Thoracic aorta (tissue), 2 donors: Measurements from ENCODE around the gene CR2. TPM values are rescaled to one million over a fixed set of nuclear protein-coding genes. Genes with fewer than 3 reads are reported as not detected.
"Not testable (repeated sequence)": the region's sequence is repeated elsewhere in the genome, so short reads cannot be mapped to it uniquely, and the experiment has no call there.

Experiments used
- ATAC-seq: fragments of 150-250 bp; one replicate; pipeline ENCODE4 v1.8.0; 2017; ENCODE audit warnings: low read depth; ENCODE audit not compliant: insufficient number of reproducible peaks, low FRiP score
- DNase-seq: peaks from one replicate; pipeline ENCODE4 v3.0.0-alpha.2; 2020; ENCODE audit warnings: low spot score
- H3K27ac ChIP-seq, 2 donors: fragments of 200-600 bp; sonication (generic); 1 replicate in 1 of 2; 2 replicates in 1 of 2; pipeline ENCODE4 v1.5.1; 2016; ENCODE audit warnings: mild to moderate bottlenecking in 2 of 2, moderate library complexity in 2 of 2
- H3K27me3 ChIP-seq: fragments of 200-600 bp; sonication (generic); replicated peaks from 2 replicates; pipeline ENCODE4 v1.6.0; 2016; ENCODE audit warnings: mild to moderate bottlenecking; ENCODE audit not compliant: insufficient read depth
- H3K36me3 ChIP-seq: fragments of 200-600 bp; sonication (generic); one replicate; pipeline ENCODE4 v1.5.1; 2016
- H3K4me1 ChIP-seq, 2 donors: fragments of 200-600 bp; sonication (generic); 1 replicate in 1 of 2; 2 replicates in 1 of 2; pipeline versions ENCODE4 v1.5.1 to v1.6.0; 2016; ENCODE audit warnings: low read depth in 2 of 2, mild to moderate bottlenecking in 1 of 2; ENCODE audit not compliant: control insufficient read depth in 1 of 2
- H3K4me3 ChIP-seq: fragments of 200-600 bp; sonication (generic); 2 replicates; pipeline ENCODE4 v1.5.1; 2016; ENCODE audit warnings: mild to moderate bottlenecking
- H3K9me3 ChIP-seq: fragments of 200-600 bp; sonication (generic); 2 replicates; pipeline ENCODE4 v1.5.1; 2016
- total RNA-seq, 2 donors: library from RNA; depleted of rRNA; stranded (reverse); fragments of >200 nt; gene quantifications; one replicate each; pipeline versions ENCODE4 v1.1.0 to v1.2.3, GENCODE V29; 2016
- TF ChIP-seq, protein P1 (sequence below): fragments of 200-600 bp; sonication (generic); IDR thresholded peaks from one replicate; pipeline ENCODE4 v1.5.1; 2019; ENCODE audit warnings: antibody characterized with exemption

CR2 gene
- total RNA-seq, 2 donors from 2014 or later = 0.21 TPM; not detected in 1

DNA sequence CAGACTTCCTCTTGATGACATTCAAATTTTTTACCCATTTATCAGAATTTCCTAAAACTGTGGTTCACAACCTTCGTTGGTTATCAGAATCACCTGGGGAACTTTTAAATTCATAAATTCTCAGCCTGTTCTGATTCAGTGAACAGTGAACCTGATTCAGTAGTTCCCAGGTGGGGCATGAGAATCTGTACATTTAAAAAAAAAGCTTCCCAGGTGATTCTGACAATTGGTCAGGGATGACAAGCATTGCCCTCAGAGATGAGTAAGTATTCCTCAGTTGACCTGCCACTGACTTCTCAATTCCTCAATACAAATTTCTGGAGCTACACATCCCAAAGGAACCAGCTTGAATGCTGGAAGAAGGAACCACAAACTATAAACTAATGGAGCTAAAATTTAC is 23.5 kb upstream of the CR2 start:
- H3K36me3 ChIP-seq = no peaks in the 10 kb centered on the region
- H3K27ac ChIP-seq = no peak overlapping the region
- no peaks in the 10 kb centered on the region for H3K27me3 ChIP-seq
- TF ChIP-seq, protein P1, sequence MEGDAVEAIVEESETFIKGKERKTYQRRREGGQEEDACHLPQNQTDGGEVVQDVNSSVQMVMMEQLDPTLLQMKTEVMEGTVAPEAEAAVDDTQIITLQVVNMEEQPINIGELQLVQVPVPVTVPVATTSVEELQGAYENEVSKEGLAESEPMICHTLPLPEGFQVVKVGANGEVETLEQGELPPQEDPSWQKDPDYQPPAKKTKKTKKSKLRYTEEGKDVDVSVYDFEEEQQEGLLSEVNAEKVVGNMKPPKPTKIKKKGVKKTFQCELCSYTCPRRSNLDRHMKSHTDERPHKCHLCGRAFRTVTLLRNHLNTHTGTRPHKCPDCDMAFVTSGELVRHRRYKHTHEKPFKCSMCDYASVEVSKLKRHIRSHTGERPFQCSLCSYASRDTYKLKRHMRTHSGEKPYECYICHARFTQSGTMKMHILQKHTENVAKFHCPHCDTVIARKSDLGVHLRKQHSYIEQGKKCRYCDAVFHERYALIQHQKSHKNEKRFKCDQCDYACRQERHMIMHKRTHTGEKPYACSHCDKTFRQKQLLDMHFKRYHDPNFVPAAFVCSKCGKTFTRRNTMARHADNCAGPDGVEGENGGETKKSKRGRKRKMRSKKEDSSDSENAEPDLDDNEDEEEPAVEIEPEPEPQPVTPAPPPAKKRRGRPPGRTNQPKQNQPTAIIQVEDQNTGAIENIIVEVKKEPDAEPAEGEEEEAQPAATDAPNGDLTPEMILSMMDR = no peak
- no peak for DNase-seq
- no peak for ATAC-seq
- no peaks in the 10 kb centered on the region for H3K4me1 ChIP-seq
- H3K9me3 ChIP-seq = no peaks in the 10 kb centered on the region
- no peak overlapping the region for H3K4me3 ChIP-seq

DNA sequence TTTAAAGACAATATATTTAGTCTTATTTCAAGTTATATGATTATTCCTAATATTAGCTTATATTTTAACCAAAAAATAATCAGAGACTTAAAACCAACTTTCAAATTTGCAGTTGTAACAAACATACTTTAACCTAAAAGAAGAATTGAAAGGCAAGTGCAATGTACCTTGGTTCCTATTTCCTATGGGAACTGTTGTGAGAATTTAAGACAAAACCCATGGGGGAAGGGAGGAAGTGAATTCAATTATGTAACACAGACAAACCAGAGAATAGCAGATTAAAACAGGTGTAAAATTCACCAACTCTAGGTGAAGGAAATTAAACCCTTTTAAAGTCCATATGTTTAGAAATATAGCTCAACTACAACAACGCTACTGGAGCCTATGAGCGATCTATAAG is 22.6 kb upstream of the CR2 start:
- no peak overlapping the region for H3K27ac ChIP-seq
- no peaks in the 10 kb centered on the region for H3K9me3 ChIP-seq
- DNase-seq (no peak), ATAC-seq (no peak)
- H3K36me3 ChIP-seq = no peaks in the 10 kb centered on the region
- H3K4me3 ChIP-seq = no peak overlapping the region
- no peaks in the 10 kb centered on the region for H3K27me3 ChIP-seq
- TF ChIP-seq, protein P1 = no peak
- no peaks in the 10 kb centered on the region for H3K4me1 ChIP-seq

DNA sequence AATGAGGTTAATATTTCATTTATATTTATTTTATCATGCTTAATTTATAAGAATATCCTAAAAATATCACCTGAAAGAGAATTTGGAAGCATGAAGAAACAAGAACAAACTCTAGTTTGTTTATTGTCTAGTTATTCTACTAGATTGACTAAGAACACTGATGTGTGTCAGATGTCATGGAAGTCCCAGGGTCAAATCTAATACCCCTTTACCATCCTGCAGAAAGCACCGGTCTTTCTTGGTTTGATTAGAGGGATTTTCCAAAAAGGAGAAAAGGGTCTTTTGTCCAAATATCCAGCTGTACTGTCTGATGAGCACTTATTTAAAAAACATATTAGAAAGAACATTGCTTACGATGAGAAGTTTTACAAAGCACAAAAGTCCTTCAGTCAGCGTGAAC is 20.7 kb upstream of the CR2 start:
- H3K9me3 ChIP-seq = no peaks in the 10 kb centered on the region
- no peaks in the 10 kb centered on the region for H3K4me1 ChIP-seq
- H3K27me3 ChIP-seq = no peaks in the 10 kb centered on the region
- ATAC-seq (no peak), DNase-seq (no peak)
- TF ChIP-seq, protein P1 = no peak
- H3K36me3 ChIP-seq = no peaks in the 10 kb centered on the region
- H3K4me3 ChIP-seq = no peak overlapping the region
- H3K27ac ChIP-seq = no peak overlapping the region

DNA sequence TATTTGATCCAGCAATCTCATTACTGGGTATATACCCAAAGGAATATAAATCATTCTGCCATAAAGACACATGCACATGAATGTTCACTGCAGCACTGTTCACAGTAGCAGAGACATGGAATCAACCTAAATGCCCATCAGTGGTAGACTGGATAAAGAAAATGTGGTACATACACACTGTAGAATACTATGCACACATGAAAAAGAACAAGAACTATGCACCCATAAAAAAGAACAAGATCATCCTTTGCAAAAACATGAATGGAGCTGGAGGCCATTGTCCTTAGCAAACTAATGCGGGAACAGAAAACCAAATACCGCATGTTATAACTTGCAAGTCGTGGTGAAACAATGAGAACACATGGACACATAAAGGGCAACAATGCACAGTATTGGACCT is 17.4 kb upstream of the CR2 start:
- not testable (repeated sequence) for H3K27ac ChIP-seq, ATAC-seq, H3K27me3 ChIP-seq, H3K9me3 ChIP-seq, H3K4me1 ChIP-seq, H3K4me3 ChIP-seq, DNase-seq, H3K36me3 ChIP-seq

DNA sequence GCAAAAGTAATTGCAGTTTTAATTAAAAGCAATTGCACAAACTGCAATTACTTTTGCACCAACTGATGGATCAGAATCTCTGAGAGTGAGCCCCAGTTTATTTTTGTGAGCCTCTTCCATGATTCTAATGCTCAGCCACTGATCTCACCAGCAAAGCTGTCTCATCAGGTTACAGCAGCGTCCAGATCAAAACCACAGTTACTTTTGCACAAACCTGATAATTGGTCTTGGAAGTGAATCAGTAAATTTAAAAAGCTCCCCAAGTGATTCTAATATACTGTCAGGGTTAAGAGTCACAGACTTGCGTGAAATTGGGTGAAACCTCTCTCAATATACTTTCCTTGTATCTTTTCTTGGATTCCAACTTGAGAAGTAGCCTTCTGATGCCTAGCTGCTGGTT is 13.5 kb upstream of the CR2 start:
- H3K27ac ChIP-seq = no peak overlapping the region
- no peaks in the 10 kb centered on the region for H3K4me1 ChIP-seq
- H3K4me3 ChIP-seq = no peak overlapping the region
- TF ChIP-seq, protein P1 = no peak
- no peaks in the 10 kb centered on the region for H3K9me3 ChIP-seq
- DNase-seq (no peak), ATAC-seq (no peak)
- no peaks in the 10 kb centered on the region for H3K27me3 ChIP-seq
- H3K36me3 ChIP-seq = no peaks in the 10 kb centered on the region

DNA sequence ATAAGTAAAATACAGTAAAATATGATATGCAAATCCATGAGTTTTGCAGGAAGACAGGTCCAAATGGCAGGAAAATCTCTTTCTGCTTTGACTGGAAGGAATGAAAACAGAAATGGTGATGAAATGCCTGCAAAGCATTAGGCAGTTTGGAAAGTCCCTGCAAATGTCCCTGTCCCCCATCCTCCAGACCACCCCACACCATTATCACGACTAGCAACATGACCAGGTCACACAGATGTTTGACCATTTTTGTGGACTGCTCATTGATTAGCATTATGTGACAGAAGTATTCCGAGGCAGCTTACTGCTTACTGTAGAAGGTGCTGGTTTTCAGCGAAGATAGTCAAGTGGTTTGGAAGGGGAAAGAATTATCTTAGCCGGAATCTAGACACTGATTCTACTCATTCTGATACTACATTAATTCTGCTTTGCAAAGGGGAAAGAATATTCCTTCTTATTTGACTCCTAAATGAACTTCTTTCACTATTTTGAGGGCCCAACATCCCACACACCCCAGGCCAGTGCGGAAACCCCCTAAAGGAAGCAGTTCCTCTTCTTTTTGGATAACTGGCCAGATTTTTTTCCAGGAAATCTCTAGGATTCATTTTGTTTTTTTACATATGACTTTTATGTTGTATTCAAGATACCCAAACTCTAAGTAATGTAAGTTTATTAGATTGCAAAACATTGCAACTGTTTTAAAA is 9.5 kb upstream of the CR2 start:
- no peaks in the 10 kb centered on the region for H3K36me3 ChIP-seq
- no peaks in the 10 kb centered on the region for H3K4me1 ChIP-seq
- DNase-seq = no peak
- H3K9me3 ChIP-seq = no peaks in the 10 kb centered on the region
- TF ChIP-seq, protein P1 = no peak
- H3K27ac ChIP-seq = no peak overlapping the region
- no peaks in the 10 kb centered on the region for H3K27me3 ChIP-seq
- ATAC-seq = no peak
- H3K4me3 ChIP-seq = no peak overlapping the region
